HG02973 (cell line): ENCODE results near the gene HSPA4.

Experiments used
- ATAC-seq: cut with Tn5 transposase; IDR thresholded peaks from one replicate; pipeline ENCODE4 v1.9.1; 2021; ENCODE audit warnings: moderate library complexity; ENCODE audit not compliant: unreplicated experiment

The HSPA4 gene

DNA sequence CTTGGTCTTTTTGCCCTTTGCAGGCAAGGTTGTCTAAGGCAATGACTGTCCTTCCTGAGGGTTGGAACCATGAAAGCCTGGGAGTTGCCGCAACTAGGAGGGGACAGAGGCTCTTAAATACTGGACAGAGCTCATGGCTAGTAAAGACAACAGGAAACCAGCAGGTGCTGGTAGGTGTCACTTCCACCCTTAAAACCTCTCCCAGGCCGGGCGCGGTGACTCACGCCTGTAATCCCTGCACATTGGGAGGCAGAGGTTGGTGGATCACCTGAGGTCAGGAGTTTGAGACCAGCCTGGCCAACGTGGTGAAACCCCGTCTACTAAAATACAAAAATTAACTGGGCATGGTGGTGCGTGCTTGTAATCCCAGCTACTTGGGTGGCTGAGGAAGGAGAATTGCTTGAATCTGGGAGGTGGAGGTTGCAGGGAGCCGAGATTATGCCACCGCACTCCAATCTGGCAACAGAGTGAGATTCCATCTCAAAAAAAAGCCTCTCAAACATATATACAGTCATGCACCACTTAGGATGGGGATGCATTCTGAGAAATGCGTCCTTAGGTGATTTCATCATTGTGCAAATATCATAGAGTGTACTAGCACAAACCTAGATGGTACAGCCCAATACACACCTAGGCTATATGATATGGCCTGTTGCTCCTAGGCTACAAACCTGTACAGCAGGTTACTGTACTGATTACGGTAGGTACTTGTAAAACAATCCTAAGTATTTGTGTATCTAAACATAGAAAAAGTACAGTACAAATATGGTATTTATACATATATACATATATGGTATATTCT is 102.7 kb downstream of the HSPA4 start:
- no peak for ATAC-seq

DNA sequence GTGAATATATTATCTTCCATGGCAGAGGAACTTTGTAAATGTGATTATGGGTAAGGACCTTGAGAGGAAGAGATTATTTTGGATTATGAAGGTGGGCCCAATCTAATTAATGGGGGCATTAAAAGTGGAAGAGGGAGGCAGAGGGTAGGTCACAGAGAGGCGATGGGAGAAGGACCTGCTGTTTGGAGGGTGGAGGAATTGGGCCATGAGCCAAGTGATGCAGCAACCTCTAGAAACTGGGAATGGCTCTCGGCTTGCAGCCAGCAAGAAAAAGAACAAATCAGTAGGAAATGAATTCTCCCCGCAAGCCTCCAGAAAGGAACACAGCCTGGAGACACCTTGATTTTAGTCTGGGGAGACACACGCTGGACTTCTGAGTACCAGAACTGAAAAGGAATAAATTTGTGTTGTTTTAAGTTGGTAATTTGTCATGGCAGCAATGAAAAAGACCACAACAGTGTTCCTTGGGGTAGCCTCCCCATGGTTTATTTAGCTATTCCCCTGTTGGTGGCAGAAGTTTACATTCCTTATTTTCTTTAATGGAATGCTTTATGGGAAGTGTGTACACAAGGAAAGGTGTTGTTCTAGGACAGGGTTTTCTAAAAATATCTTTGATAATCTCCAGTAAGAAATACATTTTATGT is 103.6 kb downstream of the HSPA4 start:
- ATAC-seq = no peak
